HG03097 (cell line): ENCODE results near the gene RCN2.

Source experiments
- ATAC-seq: cut with Tn5 transposase; IDR thresholded peaks from one replicate; pipeline ENCODE4 v1.9.1; 2021; ENCODE audit not compliant: unreplicated experiment, low FRiP score

Gene RCN2

DNA sequence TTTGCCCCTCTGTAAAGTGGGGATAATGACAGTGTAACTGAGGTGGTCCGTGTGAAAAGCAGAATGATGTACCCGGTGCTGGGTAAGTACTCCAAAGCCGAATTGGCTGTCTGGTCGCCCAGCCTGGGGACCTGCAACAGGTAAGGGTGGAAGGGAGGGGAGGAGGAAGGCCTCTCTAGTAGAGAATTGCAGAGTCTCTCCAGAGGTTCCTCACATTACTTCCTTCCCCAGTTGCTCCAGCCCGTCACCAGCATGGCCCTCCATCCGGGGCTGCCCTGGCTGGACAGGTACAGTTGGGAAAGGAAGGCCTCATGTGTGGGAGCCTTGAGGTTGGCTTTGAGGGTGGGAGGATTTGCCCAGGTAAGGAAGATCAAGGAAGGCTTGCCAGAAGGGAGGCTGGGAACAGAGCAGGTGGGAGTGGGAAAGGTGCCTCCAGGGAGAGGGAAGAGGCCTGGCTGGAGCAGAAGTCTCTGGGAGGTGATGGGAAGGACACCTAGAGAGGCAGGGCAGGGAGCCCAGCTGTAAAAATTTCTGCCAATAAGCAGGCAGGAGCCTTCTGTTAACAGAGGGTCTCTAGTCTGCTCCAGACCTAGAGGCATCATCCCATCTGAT, 61.7 kb downstream of the RCN2 start:
- ATAC-seq = no peak

DNA sequence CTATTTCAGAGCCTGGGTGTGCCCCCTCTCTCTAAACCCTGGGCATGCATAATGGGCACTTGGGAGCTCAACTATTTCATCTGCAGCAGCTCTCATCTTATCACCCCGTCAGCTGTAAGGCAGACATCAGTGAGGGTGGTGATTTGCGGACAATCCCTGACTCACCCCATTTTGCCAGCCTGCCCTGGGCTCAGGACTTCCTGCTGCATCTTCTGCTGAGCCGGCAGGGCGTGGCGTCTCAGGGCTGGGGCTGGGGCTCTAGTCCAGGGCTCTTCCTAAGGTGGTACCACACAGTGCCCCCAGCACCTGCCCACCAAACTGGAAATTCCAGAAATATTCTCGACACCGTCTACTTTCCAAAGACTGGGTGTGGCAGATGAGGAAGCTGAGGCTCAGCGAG, 62.5 kb downstream of the RCN2 start:
- no peak for ATAC-seq

GRCh38 chr15:76994496-76994895, 62.9 kb downstream of the RCN2 start:
- no peak for ATAC-seq

- no peak for ATAC-seq
These were observed 63.7 kb downstream of the RCN2 start, which contains the start of gene PSTPIP1 for GRCh38 chr15:76994971-76995945. Gene PSTPIP1 (plus strand): TSS chr15:76995126. CDS start chr15:76995574, 448 bp downstream.

- no peak for ATAC-seq
These were observed 64.6 kb downstream of the RCN2 start for GRCh38 chr15:76996076-76996525.

- no peak for ATAC-seq
These were observed 65.2 kb downstream of the RCN2 start for GRCh38 chr15:76996526-76997401.

DNA sequence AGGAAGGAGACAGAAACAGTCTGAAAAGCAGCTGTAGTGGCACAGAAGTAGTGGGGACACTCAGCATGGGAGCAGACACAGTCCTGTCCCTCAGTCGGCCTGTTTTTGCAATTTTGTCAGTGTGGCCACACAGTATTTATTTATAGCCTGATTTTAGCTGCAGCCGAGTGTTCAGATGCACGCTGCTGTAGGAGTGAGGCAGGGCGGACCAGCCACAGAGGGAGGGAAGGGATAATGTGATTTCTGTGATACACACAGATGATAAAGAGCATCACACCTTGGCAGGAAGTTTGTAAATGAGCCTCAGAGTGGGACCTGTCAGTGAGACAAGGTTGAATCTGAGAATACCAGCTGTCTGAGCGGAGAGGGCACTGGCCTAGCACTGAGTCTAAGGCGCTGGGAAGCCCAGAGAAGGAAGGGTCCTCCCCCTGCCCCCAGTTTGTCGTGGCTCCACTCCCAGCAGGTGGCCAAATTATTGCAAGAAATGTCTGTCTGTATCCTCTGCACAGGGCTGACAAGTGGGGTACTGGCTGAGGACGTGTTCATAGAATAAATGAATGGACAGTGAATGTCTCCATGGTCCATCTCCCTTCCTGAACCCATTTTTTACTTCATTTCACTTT, 67.2 kb downstream of the RCN2 start:
- no peak for ATAC-seq

- ATAC-seq = no peak
These were observed 68.4 kb downstream of the RCN2 start for GRCh38 chr15:76999996-77000395.

DNA sequence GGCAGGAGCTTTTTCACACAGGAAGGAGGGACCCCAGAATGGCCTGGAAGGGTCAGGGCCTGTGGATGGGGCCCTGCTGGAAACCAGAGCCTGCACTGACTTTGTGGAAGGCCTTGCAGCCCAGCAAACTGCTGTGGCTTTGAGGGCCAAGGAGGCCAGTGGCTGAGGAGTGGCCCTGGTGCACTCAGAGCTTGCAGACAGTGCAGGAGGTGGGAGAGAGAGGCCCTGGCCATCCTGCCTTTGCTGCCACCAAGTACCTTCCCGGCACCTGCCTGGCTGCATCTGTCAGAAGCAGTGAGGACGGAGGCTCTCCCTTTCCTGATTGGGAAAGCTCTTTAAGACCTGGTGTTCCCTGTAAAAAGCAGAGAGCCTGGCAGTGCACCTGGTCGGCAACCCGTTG, 69.8 kb downstream of the RCN2 start:
- ATAC-seq = no peak

- ATAC-seq = no peak
These were observed 70.4 kb downstream of the RCN2 start for GRCh38 chr15:77001966-77002365.

DNA sequence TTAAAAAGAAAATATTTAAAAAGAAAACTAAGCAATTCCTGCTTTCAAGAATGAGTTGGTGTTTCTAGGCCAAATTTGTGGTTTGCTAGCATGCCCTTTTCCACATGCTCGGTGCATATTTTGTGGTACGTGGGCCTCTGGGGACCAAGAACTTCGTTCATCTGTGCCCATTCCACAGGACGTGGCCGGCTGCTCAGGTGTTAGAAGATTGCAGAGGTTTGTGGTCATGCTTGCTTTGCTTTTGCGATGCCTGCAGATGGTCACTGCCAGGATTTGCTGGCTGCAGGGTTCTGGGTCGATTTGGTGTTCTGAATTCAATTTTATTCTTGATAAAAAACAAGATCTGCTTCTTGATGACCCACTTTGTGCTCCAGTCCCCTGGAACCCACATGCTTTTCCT, 70.9 kb downstream of the RCN2 start:
- ATAC-seq = no peak

DNA sequence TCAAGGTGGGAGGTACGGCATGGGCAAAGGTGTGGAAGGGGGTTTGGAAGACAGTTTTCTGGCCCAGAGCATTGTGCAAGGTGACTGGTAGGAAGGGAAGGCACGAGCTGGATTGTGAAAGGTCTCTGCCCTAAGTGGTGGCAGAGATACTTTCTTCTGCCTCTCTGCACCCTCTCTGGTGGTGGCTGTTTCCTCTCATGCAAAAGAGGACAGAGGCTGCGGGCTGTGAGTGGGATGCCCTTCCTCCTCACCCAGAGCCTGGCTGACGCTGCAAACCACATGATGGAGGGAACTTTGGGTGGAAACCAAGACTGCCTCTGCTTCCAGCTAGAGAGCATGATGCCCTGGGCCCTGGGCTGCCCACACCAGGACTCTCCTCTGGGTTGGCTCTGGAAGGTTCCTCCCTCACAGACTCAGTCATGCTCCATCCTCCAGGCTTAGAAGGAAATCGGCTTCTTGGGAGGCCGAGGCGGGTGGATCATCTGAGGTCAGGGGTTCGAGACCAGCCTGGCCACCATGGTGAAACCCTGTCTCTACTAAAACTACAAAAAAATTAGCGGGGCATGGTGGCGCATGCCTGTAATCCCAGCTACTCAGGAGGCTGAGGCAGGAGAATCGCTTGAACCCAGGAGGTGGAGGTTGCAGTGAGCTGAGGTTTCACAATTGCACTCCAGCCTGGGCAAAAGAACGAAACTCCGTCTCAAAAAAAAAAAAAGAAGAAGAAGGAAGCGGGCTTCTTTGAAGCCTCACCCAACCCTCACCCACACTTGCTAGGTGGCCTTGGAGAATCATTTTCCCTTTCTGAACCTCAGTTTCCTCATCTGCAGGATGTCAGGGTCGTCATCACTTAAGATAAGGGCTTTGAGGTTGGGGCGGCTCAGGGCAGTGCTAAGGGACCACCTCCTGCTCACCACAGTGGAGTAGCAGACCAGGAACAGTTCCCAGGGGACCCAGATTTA, 71.7 kb downstream of the RCN2 start:
- ATAC-seq = peak; percentile 74
